Stimulated activated naive CD8-positive, alpha-beta T cell treated with anti-CD3 and anti-CD28 coated beads, Interleukin-15, Interleukin-2, amounts not matched to agents 100 ng/mL and 50 ng/mL, for 24 hours (primary cell): ENCODE data around the gene SLC32A1.

Experiments used
- H3K27ac Mint-ChIP-seq: one replicate; pipeline ENCODE4 v1.8.0; 2021; ENCODE audit warnings: mild to moderate bottlenecking, mixed read lengths
- H3K27me3 Mint-ChIP-seq: one replicate; pipeline ENCODE4 v1.8.0; 2021; ENCODE audit warnings: mixed read lengths
- H3K36me3 Mint-ChIP-seq: one replicate; pipeline ENCODE4 v1.8.0; 2021; ENCODE audit warnings: low read depth, mixed read lengths
- H3K4me1 Mint-ChIP-seq: one replicate; pipeline ENCODE4 v1.8.0; 2021; ENCODE audit warnings: low read depth, mixed read lengths
- H3K4me3 Mint-ChIP-seq: one replicate; pipeline ENCODE4 v1.8.0; 2021; ENCODE audit warnings: mild to moderate bottlenecking, mixed read lengths
- H3K9me3 Mint-ChIP-seq: one replicate; pipeline ENCODE4 v1.8.0; 2021; ENCODE audit warnings: mixed read lengths

The SLC32A1 gene

DNA sequence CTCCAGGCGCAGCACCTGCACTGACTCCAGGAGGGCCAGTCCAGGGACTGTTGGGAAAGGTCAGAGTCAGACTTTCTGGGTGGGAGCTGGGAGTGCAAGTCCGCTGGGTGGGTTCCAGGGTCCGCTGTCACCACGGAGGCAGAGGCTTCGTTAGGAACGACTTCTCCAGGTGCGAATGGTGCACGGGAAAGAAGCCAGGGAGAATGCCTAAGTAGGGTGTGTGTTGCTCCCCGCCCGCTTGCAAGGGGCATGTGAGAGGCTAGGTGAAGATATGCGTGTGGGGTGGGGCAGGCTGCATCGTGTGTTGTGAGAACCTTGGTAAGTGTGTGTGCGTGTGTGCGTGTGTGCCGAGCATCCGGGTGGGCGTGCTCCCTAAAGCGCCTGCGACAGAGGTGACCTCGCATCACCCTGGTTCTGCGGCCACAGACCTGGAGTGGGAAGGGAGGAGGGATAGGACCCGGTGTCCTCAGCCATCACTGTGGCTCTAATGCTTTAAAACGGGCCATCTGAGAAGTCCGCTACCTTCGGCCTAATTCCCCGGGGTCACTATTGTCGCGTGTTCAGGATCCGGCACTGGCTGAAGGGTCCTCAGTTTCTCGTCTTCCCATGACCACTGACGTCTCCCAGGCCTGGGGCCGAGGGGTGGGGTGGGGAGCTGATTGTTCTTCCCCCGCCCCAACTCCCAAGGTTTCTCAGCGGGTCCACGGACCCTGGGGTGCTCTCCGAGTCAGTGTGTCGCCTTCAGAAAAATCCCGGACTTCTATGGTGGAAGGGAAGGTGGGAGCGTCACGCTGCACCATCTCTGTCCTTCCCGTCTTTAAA lies 6.1 kb downstream of the SLC32A1 start:
- peak overlapping the region; percentile 42 for H3K27ac Mint-ChIP-seq

GRCh38 chr20:38730989-38731737 lies 6.9 kb downstream of the SLC32A1 start:
- Mint-ChIP-seq H3K4me1 (peaks cover 45% of the 10 kb centered on the region), H3K27ac (peak overlapping the region; percentile 42), H3K9me3 (no peaks in the 10 kb centered on the region), H3K36me3 (peaks cover 9% of the 10 kb centered on the region), H3K4me3 (peak overlapping the region; percentile 60), H3K27me3 (peaks cover 98% of the 10 kb centered on the region)

More for the DNA sequence above, 6.1 kb downstream of the SLC32A1 start:
- Mint-ChIP-seq H3K9me3 (no peaks in the 10 kb centered on the region), H3K4me1 (peaks cover 51% of the 10 kb centered on the region), H3K36me3 (peaks cover 9% of the 10 kb centered on the region), H3K27me3 (peaks cover 97% of the 10 kb centered on the region), H3K4me3 (peak overlapping the region; percentile 61)

GRCh38 chr20:38731738-38732113 lies 7.4 kb downstream of the SLC32A1 start:
- H3K4me1 Mint-ChIP-seq, result peaks cover 41% of the 10 kb centered on the region
- H3K27me3 Mint-ChIP-seq, result peaks cover 97% of the 10 kb centered on the region
- H3K9me3 Mint-ChIP-seq, result no peaks in the 10 kb centered on the region
- H3K36me3 Mint-ChIP-seq, result peaks cover 9% of the 10 kb centered on the region
- no peak overlapping the region for H3K27ac Mint-ChIP-seq
- H3K4me3 Mint-ChIP-seq, result peak overlapping the region; percentile 60

- Mint-ChIP-seq H3K4me3 (no peak overlapping the region), H3K27me3 (peaks cover 95% of the 10 kb centered on the region), H3K9me3 (no peaks in the 10 kb centered on the region), H3K27ac (no peak overlapping the region), H3K4me1 (peaks cover 28% of the 10 kb centered on the region), H3K36me3 (peaks cover 8% of the 10 kb centered on the region)
Measured at GRCh38 chr20:38732981-38733380, 8.7 kb downstream of the SLC32A1 start.

DNA sequence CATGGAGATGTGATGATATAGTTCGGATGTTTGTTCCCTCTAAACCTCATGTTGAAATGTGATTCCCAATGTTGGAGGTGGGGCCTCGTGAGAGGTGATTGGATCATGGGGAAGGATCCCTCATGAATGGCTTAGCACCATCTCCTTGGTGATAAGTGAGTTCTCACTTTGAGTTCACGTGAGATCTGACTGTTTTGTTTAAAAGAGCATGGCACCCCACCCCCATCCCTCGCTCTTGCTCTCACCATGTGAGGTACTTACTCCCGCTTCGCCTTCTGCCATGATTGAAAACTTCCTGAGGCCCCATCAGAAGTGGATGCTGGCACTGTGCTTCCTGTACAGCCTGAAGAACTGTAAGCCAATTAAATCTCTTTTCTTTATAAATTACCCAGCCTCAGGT lies 10.9 kb downstream of the SLC32A1 start:
- Mint-ChIP-seq H3K9me3 (no peaks in the 10 kb centered on the region), H3K4me3 (no peak overlapping the region), H3K27me3 (peaks cover 88% of the 10 kb centered on the region), H3K4me1 (peaks cover 10% of the 10 kb centered on the region), H3K27ac (no peak overlapping the region), H3K36me3 (no peaks in the 10 kb centered on the region)

DNA sequence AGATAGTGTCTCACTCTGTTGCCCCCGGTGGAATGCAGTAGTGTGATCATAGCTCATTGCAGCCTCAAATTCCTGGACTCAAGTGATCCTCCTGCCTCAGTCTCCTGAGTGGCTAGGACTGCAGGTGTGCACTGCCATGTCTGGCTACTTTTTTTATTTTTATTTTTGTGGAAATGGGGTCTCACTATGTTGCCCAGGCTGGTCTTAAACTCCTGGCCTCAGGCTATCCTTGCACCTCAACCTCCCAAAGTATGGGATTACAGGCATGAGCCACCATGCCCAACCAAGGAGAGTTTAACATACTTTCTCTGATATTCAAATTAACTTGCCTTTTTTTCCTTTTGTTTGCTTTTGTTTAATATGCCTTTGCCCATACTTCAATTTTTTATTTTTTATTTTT lies 13.6 kb downstream of the SLC32A1 start:
- Mint-ChIP-seq H3K4me3 (no peak overlapping the region), H3K9me3 (no peaks in the 10 kb centered on the region), H3K4me1 (no peaks in the 10 kb centered on the region), H3K36me3 (no peaks in the 10 kb centered on the region), H3K27me3 (peaks cover 86% of the 10 kb centered on the region), H3K27ac (no peak overlapping the region)

GRCh38 chr20:38745757-38746156 lies 21.5 kb downstream of the SLC32A1 start:
- Mint-ChIP-seq H3K4me3 (no peak overlapping the region), H3K4me1 (peaks cover 21% of the 10 kb centered on the region), H3K36me3 (peaks cover 4% of the 10 kb centered on the region), H3K27ac (no peak overlapping the region), H3K27me3 (peaks cover 20% of the 10 kb centered on the region), H3K9me3 (no peaks in the 10 kb centered on the region)

DNA sequence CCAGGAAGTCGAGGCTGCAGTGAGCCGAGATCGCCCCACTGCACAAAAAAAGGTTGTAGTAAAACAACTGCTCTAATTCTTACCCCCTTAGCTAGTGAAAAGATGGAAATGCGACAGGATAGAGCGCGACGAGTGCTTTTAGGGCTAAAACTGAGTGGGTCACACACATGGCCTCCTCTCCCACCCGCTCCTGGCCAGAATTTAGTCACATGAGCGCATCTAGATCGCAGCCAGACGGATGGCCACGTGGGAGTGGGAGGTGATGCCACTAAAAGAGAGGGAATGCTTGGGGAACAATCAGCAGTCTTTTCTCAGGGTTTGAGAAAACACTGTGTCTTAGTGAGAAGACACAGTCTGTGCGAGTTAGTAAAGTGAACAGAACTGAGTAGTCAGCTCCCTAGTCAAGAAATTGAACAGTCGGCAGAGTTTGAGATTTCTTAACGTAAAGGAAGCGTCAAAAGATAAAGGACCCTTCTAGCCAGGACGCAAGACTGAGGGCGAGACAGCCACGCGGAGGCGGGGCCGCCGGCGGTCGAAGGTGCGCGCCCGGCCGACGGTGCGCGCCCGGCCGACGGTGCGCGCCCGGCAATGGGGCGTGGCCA lies 23.3 kb downstream of the SLC32A1 start:
- peak overlapping the region; percentile 98 for H3K27ac Mint-ChIP-seq
- peaks cover 14% of the 10 kb centered on the region for H3K36me3 Mint-ChIP-seq
- peaks cover 27% of the 10 kb centered on the region for H3K4me1 Mint-ChIP-seq
- peaks cover 3% of the 10 kb centered on the region for H3K27me3 Mint-ChIP-seq
- H3K4me3 Mint-ChIP-seq, result peak overlapping the region; percentile 94
- H3K9me3 Mint-ChIP-seq, result no peaks in the 10 kb centered on the region

GRCh38 chr20:38748097-38748860 lies 24.0 kb downstream of the SLC32A1 start, which contains the start of gene ACTR5:
Gene ACTR5 (plus strand): TSS chr20:38748460. CDS start chr20:38748479, 19 bp downstream.
- Mint-ChIP-seq H3K9me3 (no peaks in the 10 kb centered on the region), H3K4me1 (peaks cover 27% of the 10 kb centered on the region), H3K27me3 (no peaks in the 10 kb centered on the region), H3K27ac (peak within 1 kb of the TSS; percentile 98), H3K36me3 (peaks cover 19% of the 10 kb centered on the region), H3K4me3 (peak within 1 kb of the TSS; percentile 94)

DNA sequence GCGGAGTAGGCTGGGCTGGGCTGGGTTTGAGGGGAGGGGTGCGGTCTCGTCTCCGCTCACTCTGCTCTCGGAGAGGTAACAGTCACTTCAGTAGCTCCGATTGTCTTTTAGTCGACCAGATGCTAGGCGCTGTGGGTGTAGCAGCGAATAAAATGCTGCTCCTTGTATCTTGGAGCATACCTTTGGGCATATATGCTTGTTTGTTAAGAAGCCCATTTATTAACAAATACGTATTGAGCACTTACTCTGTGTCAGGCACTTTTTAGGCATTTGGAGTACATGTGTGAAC lies 24.5 kb downstream of the SLC32A1 start:
- Mint-ChIP-seq H3K27me3 (no peaks in the 10 kb centered on the region), H3K27ac (peak overlapping the region; percentile 29), H3K4me3 (peak overlapping the region; percentile 82), H3K4me1 (peaks cover 27% of the 10 kb centered on the region), H3K36me3 (peaks cover 20% of the 10 kb centered on the region), H3K9me3 (no peaks in the 10 kb centered on the region)

- H3K27me3 Mint-ChIP-seq, result no peaks in the 10 kb centered on the region
- peaks cover 27% of the 10 kb centered on the region for H3K4me1 Mint-ChIP-seq
- H3K27ac Mint-ChIP-seq, result no peak overlapping the region
- peaks cover 40% of the 10 kb centered on the region for H3K36me3 Mint-ChIP-seq
- no peak overlapping the region for H3K4me3 Mint-ChIP-seq
- H3K9me3 Mint-ChIP-seq, result no peaks in the 10 kb centered on the region
Measured at GRCh38 chr20:38751360-38751976, 27.2 kb downstream of the SLC32A1 start.

- no peaks in the 10 kb centered on the region for H3K27me3 Mint-ChIP-seq
- peaks cover 42% of the 10 kb centered on the region for H3K36me3 Mint-ChIP-seq
- H3K9me3 Mint-ChIP-seq, result no peaks in the 10 kb centered on the region
- H3K4me1 Mint-ChIP-seq, result peaks cover 27% of the 10 kb centered on the region
- no peak overlapping the region for H3K27ac Mint-ChIP-seq
- no peak overlapping the region for H3K4me3 Mint-ChIP-seq
Measured at GRCh38 chr20:38752029-38752428, 27.7 kb downstream of the SLC32A1 start.

DNA sequence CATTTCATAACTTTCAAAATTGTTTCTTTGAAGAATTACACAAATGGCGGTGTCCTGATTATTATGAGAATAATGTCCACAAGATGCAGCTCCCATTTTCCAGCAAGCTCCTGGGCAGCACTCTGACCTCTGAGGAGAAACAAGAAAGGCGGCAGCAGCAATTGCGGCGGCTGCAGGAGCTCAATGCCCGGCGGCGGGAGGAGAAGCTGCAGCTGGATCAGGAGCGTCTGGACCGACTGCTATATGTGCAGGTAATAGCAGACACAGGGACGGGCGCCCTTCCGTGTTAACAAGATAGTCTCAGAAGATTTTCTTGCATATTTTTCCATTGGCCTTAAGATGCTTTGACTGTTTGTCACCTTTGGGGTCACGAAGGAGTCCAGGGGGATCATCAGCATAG lies 30.6 kb downstream of the SLC32A1 start:
- Mint-ChIP-seq H3K9me3 (no peaks in the 10 kb centered on the region), H3K4me1 (peaks cover 10% of the 10 kb centered on the region), H3K4me3 (no peak overlapping the region), H3K27ac (no peak overlapping the region), H3K36me3 (peaks cover 47% of the 10 kb centered on the region), H3K27me3 (no peaks in the 10 kb centered on the region)

- H3K36me3 Mint-ChIP-seq, result peaks cover 48% of the 10 kb centered on the region
- no peak overlapping the region for H3K27ac Mint-ChIP-seq
- H3K27me3 Mint-ChIP-seq, result no peaks in the 10 kb centered on the region
Measured at GRCh38 chr20:38755324-38755910, 31.1 kb downstream of the SLC32A1 start.

More at GRCh38 chr20:38755324-38755910, 31.1 kb downstream of the SLC32A1 start:
- Mint-ChIP-seq H3K9me3 (no peaks in the 10 kb centered on the region), H3K4me3 (no peak overlapping the region), H3K4me1 (peaks cover 6% of the 10 kb centered on the region)
